DND-41 (cell line): ENCODE measurements around the gene STPG2.

ENCODE experiments used
- CTCF ChIP-seq: IDR thresholded peaks from 2 replicates; pipeline ENCODE4 v1.5.1; 2012; ENCODE audit warnings: borderline replicate concordance, low read length, moderate library complexity, mild to moderate bottlenecking; ENCODE audit not compliant: poor library complexity, severe bottlenecking; ENCODE audit errors: extremely low read depth
- EZH2 ChIP-seq: IDR thresholded peaks from 3 replicates; pipeline ENCODE4 v1.6.1; 2012; ENCODE audit warnings: borderline replicate concordance, low read depth, mild to moderate bottlenecking, moderate library complexity, low read length, inconsistent platforms; ENCODE audit not compliant: severe bottlenecking

GRCh38 chr4:98102660-98103059, 40.6 kb downstream of the STPG2 start:
- TF ChIP-seq CTCF (no peak), EZH2 (no peak)
